H9 (cell line): ENCODE results near the gene PPP1R1B. TPM values are rescaled to one million over a fixed set of nuclear protein-coding genes. Genes with fewer than 3 reads are reported as not detected.

Experiments used
- DNase-seq: peaks from one replicate; pipeline ENCODE4 v3.0.0-alpha.2; 2017
- H2AFZ ChIP-seq: one replicate; pipeline ENCODE4 v1.6.1; 2013; ENCODE audit warnings: mild to moderate bottlenecking, low read length, control low read depth, moderate library complexity
- H2AK5ac ChIP-seq: 2 replicates; pipeline ENCODE4 v1.6.1; 2013; ENCODE audit warnings: low read length, control low read depth, mixed read lengths; ENCODE audit not compliant: insufficient read length
- H2BK120ac ChIP-seq: one replicate; pipeline ENCODE4 v1.6.1; 2013; ENCODE audit warnings: low read depth, mild to moderate bottlenecking, low read length, control low read depth, inconsistent platforms; ENCODE audit not compliant: poor library complexity, severe bottlenecking
- H2BK12ac ChIP-seq: 2 replicates; pipeline ENCODE4 v1.6.1; 2013; ENCODE audit warnings: low read length, control low read depth, mixed read lengths, low read depth; ENCODE audit not compliant: insufficient read length
- H2BK15ac ChIP-seq: 2 replicates; pipeline ENCODE4 v1.6.1; 2013; ENCODE audit warnings: low read depth, low read length, control low read depth
- H2BK20ac ChIP-seq: one replicate; pipeline ENCODE4 v1.6.1; 2013; ENCODE audit warnings: low read depth, mild to moderate bottlenecking, low read length, control low read depth, inconsistent platforms; ENCODE audit not compliant: poor library complexity, severe bottlenecking
- H2BK5ac ChIP-seq: 2 replicates; pipeline ENCODE4 v1.6.1; 2013; ENCODE audit warnings: low read length, control low read depth, mixed read lengths; ENCODE audit not compliant: insufficient read length
- H3K14ac ChIP-seq: 2 replicates; pipeline ENCODE4 v1.6.1; 2013; ENCODE audit warnings: low read length, control low read depth; ENCODE audit not compliant: insufficient read depth
- H3K18ac ChIP-seq: 2 replicates; pipeline ENCODE4 v1.6.1; 2013; ENCODE audit warnings: low read depth, mild to moderate bottlenecking, mixed read lengths, low read length, control low read depth; ENCODE audit not compliant: insufficient read length
- H3K23ac ChIP-seq: 2 replicates; pipeline ENCODE4 v1.6.1; 2013; ENCODE audit warnings: low read length, control low read depth, mixed read lengths, low read depth; ENCODE audit not compliant: insufficient read length
- H3K23me2 ChIP-seq: 2 replicates; pipeline ENCODE4 v1.6.1; 2013; ENCODE audit warnings: low read depth, mild to moderate bottlenecking, mixed read lengths, low read length, control low read depth; ENCODE audit not compliant: insufficient read length, poor library complexity, severe bottlenecking
- H3K27ac ChIP-seq: 2 replicates; pipeline ENCODE4 v1.5.1; 2013; ENCODE audit warnings: low read length, control low read depth, mixed read lengths, low read depth; ENCODE audit not compliant: insufficient read length
- H3K27me3 ChIP-seq: 2 replicates; pipeline ENCODE4 v1.6.1; 2013; ENCODE audit warnings: low read length, control low read depth, inconsistent platforms; ENCODE audit not compliant: insufficient read depth
- H3K4ac ChIP-seq: 2 replicates; pipeline ENCODE4 v1.6.1; 2013; ENCODE audit warnings: low read depth, mild to moderate bottlenecking, control low read depth, inconsistent platforms, low read length, moderate library complexity
- H3K4me1 ChIP-seq: 2 replicates; pipeline ENCODE4 v1.6.1; 2013; ENCODE audit warnings: low read length, control low read depth, inconsistent platforms; ENCODE audit not compliant: insufficient read depth
- H3K4me2 ChIP-seq: 2 replicates; pipeline ENCODE4 v1.6.1; 2013; ENCODE audit warnings: low read length, control low read depth, mixed read lengths; ENCODE audit not compliant: insufficient read length, insufficient read depth
- H3K56ac ChIP-seq: 2 replicates; pipeline ENCODE4 v1.6.1; 2013; ENCODE audit warnings: low read depth, mild to moderate bottlenecking, mixed read lengths, low read length, control low read depth; ENCODE audit not compliant: insufficient read length
- H3K79me1 ChIP-seq: 2 replicates; pipeline ENCODE4 v1.6.1; 2013; ENCODE audit warnings: low read depth, mild to moderate bottlenecking, moderate library complexity, low read length, control low read depth, inconsistent platforms; ENCODE audit not compliant: insufficient read depth, poor library complexity, severe bottlenecking
- H3K79me2 ChIP-seq: 2 replicates; pipeline ENCODE4 v1.6.1; 2013; ENCODE audit warnings: low read length, control low read depth, inconsistent platforms; ENCODE audit not compliant: insufficient read depth
- H3K9ac ChIP-seq: 2 replicates; pipeline ENCODE4 v1.6.1; 2013; ENCODE audit warnings: low read length, control low read depth, mixed read lengths; ENCODE audit not compliant: insufficient read length; ENCODE audit errors: extremely low read depth
- H3K9me3 ChIP-seq: one replicate; pipeline ENCODE4 v1.6.1; 2013; ENCODE audit warnings: low read depth, low read length, inconsistent platforms; ENCODE audit not compliant: control insufficient read depth
- H3T11ph ChIP-seq: one replicate; pipeline ENCODE4 v1.6.1; 2013; ENCODE audit warnings: mild to moderate bottlenecking, low read length, control low read depth, inconsistent platforms
- H4K20me1 ChIP-seq: one replicate; pipeline ENCODE4 v1.6.1; 2013; ENCODE audit not compliant: control insufficient read depth, insufficient read length, insufficient read depth
- H4K5ac ChIP-seq: 2 replicates; pipeline ENCODE4 v1.6.1; 2013; ENCODE audit warnings: low read depth, mild to moderate bottlenecking, mixed read lengths, low read length, control low read depth; ENCODE audit not compliant: insufficient read length
- H4K8ac ChIP-seq: replicated peaks from 2 replicates; pipeline ENCODE4 v1.6.1; 2013; ENCODE audit warnings: low read length, control low read depth, mixed read lengths, low read depth; ENCODE audit not compliant: insufficient read length
- H4K91ac ChIP-seq: 2 replicates; pipeline ENCODE4 v1.6.1; 2013; ENCODE audit warnings: low read depth, mild to moderate bottlenecking, moderate library complexity, mixed read lengths, low read length, control low read depth; ENCODE audit not compliant: insufficient read length
- H3K27ac Mint-ChIP-seq, 3 experiments: 2 replicates in 2 of 3; 3 replicates in 1 of 3; pipeline ENCODE4 v1.8.0; 2020 to 2021; ENCODE audit warnings: mixed read lengths in 3 of 3, mild to moderate bottlenecking in 1 of 3, moderate library complexity in 1 of 3
- H3K27me3 Mint-ChIP-seq: 2 replicates; pipeline ENCODE4 v1.8.0; 2021; ENCODE audit warnings: low read depth, mild to moderate bottlenecking, moderate library complexity, mixed read lengths
- H3K36me3 Mint-ChIP-seq, 3 experiments: 2 replicates in 2 of 3; 3 replicates in 1 of 3; pipeline ENCODE4 v1.8.0; 2020 to 2021; ENCODE audit warnings: low read depth in 3 of 3, mixed read lengths in 3 of 3; ENCODE audit not compliant: insufficient read depth in 1 of 3
- H3K4me1 Mint-ChIP-seq, 2 experiments: 2 replicates each; pipeline ENCODE4 v1.8.0; 2020; ENCODE audit warnings: mixed read lengths in 2 of 2
- H3K4me3 Mint-ChIP-seq, 2 experiments: 2 replicates in 1 of 2; 3 replicates in 1 of 2; pipeline ENCODE4 v1.8.0; 2020 to 2021; ENCODE audit warnings: mild to moderate bottlenecking in 2 of 2, mixed read lengths in 2 of 2, moderate library complexity in 1 of 2
- H3K9me3 Mint-ChIP-seq, 2 experiments: 2 replicates in 1 of 2; 3 replicates in 1 of 2; pipeline ENCODE4 v1.8.0; 2020; ENCODE audit warnings: mild to moderate bottlenecking in 2 of 2, mixed read lengths in 2 of 2, moderate library complexity in 1 of 2
- CTCF ChIP-seq: fragments of 200-600 bp; sonication (generic); conservative IDR thresholded peaks from 3 replicates; pipeline ENCODE4 v1.8.0; 2021; ENCODE audit warnings: antibody characterized with exemption, mild to moderate bottlenecking
- WGBS: extraction: QIAGEN DNeasy Blood & Tissue Kit; methylation state at CpG from one replicate; pipeline ENCODE4 v1.1.7; 2013; ENCODE audit warnings: missing lambda C conversion rate, low lambda C conversion rate, mixed read lengths; ENCODE audit not compliant: insufficient read length; ENCODE audit errors: extremely low coverage; 5-methylcytosine and 5-hydroxymethylcytosine counted together
- total RNA-seq: library from RNA; stranded (reverse); gene quantifications from 2 replicates; pipeline ENCODE4 v1.2.1, GENCODE V29; 2021

The PPP1R1B gene
- total RNA-seq, 1 experiment from 2014 or later, result 15.5 TPM

DNA sequence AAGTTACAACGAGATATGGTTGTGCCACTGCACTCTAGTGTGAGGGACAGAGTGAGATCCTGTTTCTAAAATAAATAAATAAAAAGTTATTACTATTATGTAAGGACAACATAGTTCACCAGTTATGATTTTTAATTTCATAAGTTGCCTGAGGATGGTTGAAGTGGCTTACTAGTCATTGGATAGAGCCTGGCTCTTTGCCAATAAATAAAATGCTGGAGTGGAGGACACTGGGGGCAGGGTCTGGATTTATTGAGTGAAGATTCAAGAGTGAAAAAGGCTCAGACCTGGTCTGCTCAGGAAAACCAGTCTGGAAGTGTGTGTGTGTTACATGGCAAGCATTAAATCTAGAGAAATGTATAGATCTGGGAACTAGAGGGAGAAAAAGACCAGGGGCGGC lies 12.3 kb downstream of the PPP1R1B start:
- TF ChIP-seq CTCF, result no peak
- no CpG with 5 or more reads among the region's 2 CpGs for WGBS
- H3K4me1 Mint-ChIP-seq, result peaks cover 64 to 66% of the 10 kb centered on the region in 2 experiments

More for the DNA sequence above, 12.3 kb downstream of the PPP1R1B start:
- Mint-ChIP-seq H3K27ac (peak overlapping the region in 1 of 3 experiments; percentile 30; a peak in 2 of 7 replicates), H3K4me3 (peak overlapping the region in 1 of 2 experiments; percentile 27; a peak in 2 of 5 replicates), H3K9me3 (no peaks in the 10 kb centered on the region), H3K27me3 (no peaks in the 10 kb centered on the region), H3K36me3 (peaks cover 0 to 3% (median 0%) of the 10 kb centered on the region in 3 experiments; a peak in 3 of 7 replicates)
- no peak overlapping the region for H2AK5ac ChIP-seq
- no peak overlapping the region for H3K27ac ChIP-seq
- no peak overlapping the region for H3K9ac ChIP-seq
- no peaks in the 10 kb centered on the region for H3K27me3 ChIP-seq
- H4K5ac ChIP-seq, result no peak overlapping the region
- H2BK12ac ChIP-seq, result no peak overlapping the region
- no peak overlapping the region for H2BK5ac ChIP-seq
- no peak overlapping the region for H3K18ac ChIP-seq
- H3T11ph ChIP-seq, result no peak overlapping the region
- H2AFZ ChIP-seq, result no peak overlapping the region
- H3K4ac ChIP-seq, result no peak overlapping the region
- DNase-seq, result no peak
- H2BK120ac ChIP-seq, result no peak overlapping the region
- no peak overlapping the region for H2BK15ac ChIP-seq
- H3K56ac ChIP-seq, result no peak overlapping the region
- no peaks in the 10 kb centered on the region for H4K20me1 ChIP-seq
- H3K14ac ChIP-seq, result no peak overlapping the region
- H3K9me3 ChIP-seq, result no peaks in the 10 kb centered on the region
- H3K79me1 ChIP-seq, result no peaks in the 10 kb centered on the region
- H3K23ac ChIP-seq, result no peak overlapping the region
- H4K91ac ChIP-seq, result no peak overlapping the region
- peaks cover 9% of the 10 kb centered on the region; the same call in 1 of the 2 replicates for H3K4me1 ChIP-seq
- H3K79me2 ChIP-seq, result no peaks in the 10 kb centered on the region; the same call in 1 of the 2 replicates
- H3K4me2 ChIP-seq, result no peak overlapping the region
- H2BK20ac ChIP-seq, result no peak overlapping the region
- peaks cover 8% of the 10 kb centered on the region for H3K23me2 ChIP-seq
- H4K8ac ChIP-seq, result no peak overlapping the region
